Parathyroid adenoma (tissue), 2 donors: ENCODE results near the gene SEMA3B.

Experiments used
- H2AFZ ChIP-seq: fragments of 300-600 bp; sonication (generic); one replicate; pipeline ENCODE4 v1.7.0; 2017; ENCODE audit warnings: antibody characterized with exemption, mild to moderate bottlenecking
- H3K27ac ChIP-seq: fragments of 300-600 bp; sonication (generic); one replicate; pipeline ENCODE4 v1.7.0; 2017
- H3K27me3 ChIP-seq: fragments of 300-600 bp; sonication (generic); one replicate; pipeline ENCODE4 v1.7.0; 2017; ENCODE audit warnings: low read length; ENCODE audit not compliant: control insufficient read depth, insufficient read depth
- H3K36me3 ChIP-seq: fragments of 300-600 bp; sonication (generic); one replicate; pipeline ENCODE4 v1.7.0; 2017; ENCODE audit warnings: low read length; ENCODE audit not compliant: control insufficient read depth, insufficient read depth
- H3K4me1 ChIP-seq: fragments of 300-600 bp; sonication (generic); one replicate; pipeline ENCODE4 v1.7.0; 2017; ENCODE audit warnings: control low read depth
- H3K4me2 ChIP-seq: fragments of 300-600 bp; sonication (generic); one replicate; pipeline ENCODE4 v1.7.0; 2017; ENCODE audit warnings: low read length
- H3K4me3 ChIP-seq: fragments of 300-600 bp; sonication (generic); one replicate; pipeline ENCODE4 v1.7.0; 2017; ENCODE audit warnings: low read depth, low read length
- H3K79me2 ChIP-seq: fragments of 300-600 bp; sonication (generic); one replicate; pipeline ENCODE4 v1.7.0; 2017; ENCODE audit warnings: control low read depth
- H3K9ac ChIP-seq: fragments of 300-600 bp; sonication (generic); one replicate; pipeline ENCODE4 v1.7.0; 2017; ENCODE audit warnings: mild to moderate bottlenecking
- H3K9me3 ChIP-seq: fragments of 300-600 bp; sonication (generic); one replicate; pipeline ENCODE4 v1.7.0; 2017; ENCODE audit warnings: low read length; ENCODE audit not compliant: control insufficient read depth
- TF ChIP-seq, protein P1 (sequence below): fragments of 300-600 bp; sonication (generic); IDR thresholded peaks from one replicate; pipeline ENCODE4 v1.7.0; 2017; ENCODE audit warnings: antibody characterized with exemption, mild to moderate bottlenecking
- donor health status: primary hyperparathyroidism.

The SEMA3B gene

DNA sequence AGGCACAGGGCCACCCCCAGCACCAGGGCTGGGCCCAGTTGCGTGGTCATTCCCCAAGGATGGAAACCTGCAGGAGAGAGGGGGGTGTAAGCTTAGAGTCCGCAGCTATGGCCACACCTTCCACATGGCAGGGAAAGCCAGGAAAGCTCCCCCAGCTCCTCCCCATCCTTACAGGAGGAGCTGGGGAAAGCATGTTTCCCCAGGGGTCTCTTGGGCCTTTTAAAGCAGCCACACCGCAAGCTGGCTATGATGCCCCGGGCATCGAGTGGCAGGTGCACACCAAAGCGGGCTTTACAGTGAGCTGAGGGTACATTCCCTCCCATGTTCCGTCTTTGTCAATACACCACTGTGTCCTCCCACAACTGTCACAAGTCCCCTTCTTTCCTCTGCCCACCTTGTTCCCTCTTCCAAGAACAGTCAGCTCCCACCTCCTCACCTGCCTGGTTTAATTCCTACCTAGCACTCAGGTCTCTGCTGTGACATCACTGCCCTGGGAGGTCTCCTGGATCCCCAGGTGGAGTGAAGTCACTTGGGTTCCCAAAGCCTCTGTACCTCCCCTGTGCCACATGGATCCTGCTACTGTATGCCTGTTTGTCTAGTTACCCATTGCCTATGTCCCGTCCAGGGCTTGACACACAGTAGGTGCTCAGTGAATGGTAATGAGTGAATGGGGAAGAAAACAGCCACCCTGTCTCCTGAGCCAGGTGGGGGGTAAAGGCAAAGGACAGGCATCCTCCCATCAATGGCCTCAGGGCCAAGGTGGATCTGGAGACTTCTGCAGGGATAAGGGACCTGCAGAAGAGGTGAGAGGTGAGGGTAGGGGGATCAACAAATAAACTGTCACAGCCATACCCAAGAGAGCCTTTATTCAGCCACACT is 26.8 kb downstream of the SEMA3B start:
- no peak overlapping the region for H2AFZ ChIP-seq
- TF ChIP-seq, protein P1, sequence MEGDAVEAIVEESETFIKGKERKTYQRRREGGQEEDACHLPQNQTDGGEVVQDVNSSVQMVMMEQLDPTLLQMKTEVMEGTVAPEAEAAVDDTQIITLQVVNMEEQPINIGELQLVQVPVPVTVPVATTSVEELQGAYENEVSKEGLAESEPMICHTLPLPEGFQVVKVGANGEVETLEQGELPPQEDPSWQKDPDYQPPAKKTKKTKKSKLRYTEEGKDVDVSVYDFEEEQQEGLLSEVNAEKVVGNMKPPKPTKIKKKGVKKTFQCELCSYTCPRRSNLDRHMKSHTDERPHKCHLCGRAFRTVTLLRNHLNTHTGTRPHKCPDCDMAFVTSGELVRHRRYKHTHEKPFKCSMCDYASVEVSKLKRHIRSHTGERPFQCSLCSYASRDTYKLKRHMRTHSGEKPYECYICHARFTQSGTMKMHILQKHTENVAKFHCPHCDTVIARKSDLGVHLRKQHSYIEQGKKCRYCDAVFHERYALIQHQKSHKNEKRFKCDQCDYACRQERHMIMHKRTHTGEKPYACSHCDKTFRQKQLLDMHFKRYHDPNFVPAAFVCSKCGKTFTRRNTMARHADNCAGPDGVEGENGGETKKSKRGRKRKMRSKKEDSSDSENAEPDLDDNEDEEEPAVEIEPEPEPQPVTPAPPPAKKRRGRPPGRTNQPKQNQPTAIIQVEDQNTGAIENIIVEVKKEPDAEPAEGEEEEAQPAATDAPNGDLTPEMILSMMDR: no peak
- H3K4me1 ChIP-seq: peaks cover 25% of the 10 kb centered on the region
- H3K36me3 ChIP-seq: no peaks in the 10 kb centered on the region
- no peaks in the 10 kb centered on the region for H3K27me3 ChIP-seq
- H3K4me2 ChIP-seq: no peak overlapping the region
- no peak overlapping the region for H3K4me3 ChIP-seq
- H3K27ac ChIP-seq: no peak overlapping the region
- H3K9ac ChIP-seq: no peak overlapping the region
- peaks cover 5% of the 10 kb centered on the region for H3K79me2 ChIP-seq
- no peaks in the 10 kb centered on the region for H3K9me3 ChIP-seq

DNA sequence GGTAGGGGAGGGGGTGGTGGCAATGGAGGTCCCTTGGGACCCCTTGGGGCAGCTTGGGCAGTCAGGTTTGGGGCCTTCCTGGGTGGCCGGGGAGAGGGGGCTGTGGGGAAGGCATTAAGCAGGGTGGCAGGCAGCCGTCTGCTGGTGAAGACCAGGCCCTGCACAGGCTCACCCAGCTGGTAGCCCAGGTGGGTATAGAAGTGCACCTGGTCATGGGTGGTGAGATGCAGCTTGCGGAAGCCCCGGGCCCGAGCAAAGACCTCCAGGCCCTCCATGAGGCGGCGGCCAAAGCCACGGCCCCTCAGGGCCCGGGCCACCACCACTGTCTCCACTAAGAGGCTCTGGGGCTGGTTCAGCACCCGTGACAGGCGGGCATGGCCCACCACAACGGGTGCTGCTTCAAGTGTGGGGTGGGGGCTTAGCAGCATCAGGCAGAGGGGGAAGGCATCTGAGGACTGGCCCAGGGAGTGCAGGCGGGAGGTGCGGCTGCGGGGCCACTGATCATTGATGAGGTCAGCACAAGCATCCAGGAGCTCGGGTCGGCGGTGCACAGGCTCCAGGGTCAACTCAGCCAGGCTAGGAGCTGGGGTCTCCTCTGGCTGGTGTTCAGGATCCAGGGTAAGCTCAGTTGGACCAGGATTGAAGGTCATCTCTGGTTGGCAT is 27.9 kb downstream of the SEMA3B start:
- Histone ChIP-seq H3K27me3 (no peaks in the 10 kb centered on the region), H3K4me3 (no peak overlapping the region), H3K36me3 (no peaks in the 10 kb centered on the region), H2AFZ (no peak overlapping the region), H3K4me1 (peaks cover 22% of the 10 kb centered on the region), H3K9me3 (no peaks in the 10 kb centered on the region), H3K4me2 (no peak overlapping the region), H3K79me2 (peaks cover 2% of the 10 kb centered on the region), H3K9ac (no peak overlapping the region), H3K27ac (no peak overlapping the region)
- TF ChIP-seq, protein P1: no peak

DNA sequence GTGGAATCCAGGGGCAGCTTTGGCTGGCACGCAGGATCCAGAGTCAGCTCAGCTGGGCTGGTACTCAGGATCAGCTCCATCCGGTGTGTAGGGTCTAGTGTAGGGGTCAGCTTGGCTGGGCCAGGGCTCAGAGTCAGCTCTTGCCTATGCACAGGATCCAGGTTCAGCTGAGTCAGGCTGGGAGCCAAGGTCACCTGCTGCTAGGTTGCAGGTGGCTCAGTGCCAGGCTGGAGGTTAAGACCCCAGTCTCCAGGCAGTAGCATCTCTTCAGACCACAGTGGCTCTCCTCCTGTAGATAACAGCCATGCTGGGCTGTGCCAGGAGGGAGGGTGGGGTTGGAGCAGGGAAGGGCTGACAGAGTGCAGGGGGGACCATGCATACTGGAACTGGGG is 28.4 kb downstream of the SEMA3B start:
- Histone ChIP-seq H3K27ac (no peak overlapping the region), H3K9ac (no peak overlapping the region), H3K4me2 (no peak overlapping the region), H3K27me3 (no peaks in the 10 kb centered on the region), H2AFZ (no peak overlapping the region), H3K4me3 (no peak overlapping the region), H3K9me3 (no peaks in the 10 kb centered on the region), H3K4me1 (peaks cover 22% of the 10 kb centered on the region), H3K79me2 (peaks cover 2% of the 10 kb centered on the region), H3K36me3 (no peaks in the 10 kb centered on the region)
- TF ChIP-seq, protein P1: no peak

DNA sequence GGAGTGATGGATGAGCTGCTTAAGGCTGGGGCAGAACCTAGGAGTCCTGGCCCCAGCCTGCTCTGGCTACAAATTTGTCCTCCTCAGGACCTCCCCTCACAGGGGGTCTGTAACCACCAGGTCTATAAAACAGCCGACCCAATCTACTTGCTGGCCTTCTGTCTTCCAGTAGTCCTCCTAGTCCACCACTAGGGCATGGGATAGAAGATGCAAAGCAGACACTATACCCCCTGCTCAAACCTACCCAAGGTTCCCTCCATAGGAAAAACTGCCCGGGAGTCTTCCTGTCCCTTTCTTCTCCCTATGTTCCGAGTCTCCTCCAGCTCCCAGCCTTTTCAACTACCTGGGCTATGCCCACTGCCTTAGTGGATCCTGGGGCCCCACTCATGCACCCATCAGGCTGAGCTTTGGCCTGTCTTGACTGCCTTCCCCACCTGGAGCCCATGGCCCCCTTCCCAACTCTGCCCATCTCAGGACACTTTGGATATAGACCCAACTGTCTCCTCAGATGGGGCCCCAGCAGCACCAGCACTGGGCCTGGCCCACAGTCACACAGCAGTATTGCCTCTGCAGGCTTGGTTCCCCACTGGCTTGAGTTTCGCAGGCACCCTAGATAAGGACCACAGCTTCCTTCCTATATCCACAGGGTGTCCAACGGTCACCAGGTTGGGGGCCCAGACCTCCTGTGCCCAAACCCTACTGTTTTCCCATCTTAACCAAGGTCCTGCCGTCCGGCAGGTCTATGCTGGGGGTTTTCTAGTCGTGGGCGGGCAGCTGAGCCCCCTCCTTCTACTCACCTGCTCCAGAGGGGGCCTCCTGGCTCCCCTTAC is 29.2 kb downstream of the SEMA3B start:
- Histone ChIP-seq H3K36me3 (no peaks in the 10 kb centered on the region), H2AFZ (peak overlapping the region; percentile 84), H3K4me3 (peak overlapping the region; percentile 69), H3K79me2 (peaks cover 2% of the 10 kb centered on the region), H3K9ac (no peak overlapping the region), H3K27me3 (no peaks in the 10 kb centered on the region), H3K4me2 (peak overlapping the region; percentile 93), H3K4me1 (peaks cover 17% of the 10 kb centered on the region), H3K27ac (peak overlapping the region; percentile 67), H3K9me3 (no peaks in the 10 kb centered on the region)
- TF ChIP-seq, protein P1: no peak
